GM18951 (cell line): Measurements from ENCODE around the gene AACS.
A peak's percentile ranks its signal among the peaks of the same experiment; 100 is the strongest.
"Not testable (repeated sequence)": the region's sequence is repeated elsewhere in the genome, so short reads cannot be mapped to it uniquely, and the experiment has no call there.

Experiments used
- POLR2A ChIP-seq: IDR thresholded peaks from 4 replicates; pipeline ENCODE4 v1.6.1; 2011; ENCODE audit warnings: mild to moderate bottlenecking; ENCODE audit not compliant: insufficient read length, insufficient read depth; ENCODE audit errors: extremely low read depth
- in situ Hi-C: fragments of 300-500 bp; cut with MboI; formaldehyde crosslinking; loops from one replicate; pipeline ENCODE4 v1.12.0; 2022; ENCODE audit warnings: low sequenced_read_pairs, mixed read lengths, inconsistent platforms; ENCODE audit not compliant: unreplicated experiment

AACS gene

DNA sequence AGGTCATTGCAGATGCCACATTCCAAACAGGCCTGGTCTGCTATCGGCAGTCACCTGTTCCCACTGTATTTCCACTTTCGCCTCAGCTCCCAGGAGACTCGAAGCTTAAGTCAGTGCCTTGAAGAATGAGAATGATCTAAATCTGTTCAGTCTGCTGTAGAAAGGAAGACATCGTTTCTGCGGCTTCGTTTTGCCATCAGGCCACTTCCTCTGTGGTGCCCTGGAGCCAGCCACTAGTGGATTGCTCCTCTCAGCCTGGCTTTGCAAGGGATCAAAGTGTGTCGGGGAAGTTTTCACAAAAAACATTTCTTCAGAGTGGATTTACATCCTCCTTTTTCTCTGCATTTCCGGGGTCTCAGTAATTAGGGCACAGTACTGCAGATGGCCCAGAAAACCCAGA, 66.7 kb downstream of the AACS start:
- in situ Hi-C loops: no loop called here
- TF ChIP-seq POLR2A: no peak

GRCh38 chr12:125132698-125133400, 67.6 kb downstream of the AACS start:
- in situ Hi-C loops: no loop called here
- no peak for TF ChIP-seq POLR2A

GRCh38 chr12:125133616-125134015, 68.4 kb downstream of the AACS start:
- in situ Hi-C loops: no loop called here
- TF ChIP-seq POLR2A: no peak

GRCh38 chr12:125134576-125134975, 69.3 kb downstream of the AACS start:
- in situ Hi-C loops: no loop called here
- no peak for TF ChIP-seq POLR2A

DNA sequence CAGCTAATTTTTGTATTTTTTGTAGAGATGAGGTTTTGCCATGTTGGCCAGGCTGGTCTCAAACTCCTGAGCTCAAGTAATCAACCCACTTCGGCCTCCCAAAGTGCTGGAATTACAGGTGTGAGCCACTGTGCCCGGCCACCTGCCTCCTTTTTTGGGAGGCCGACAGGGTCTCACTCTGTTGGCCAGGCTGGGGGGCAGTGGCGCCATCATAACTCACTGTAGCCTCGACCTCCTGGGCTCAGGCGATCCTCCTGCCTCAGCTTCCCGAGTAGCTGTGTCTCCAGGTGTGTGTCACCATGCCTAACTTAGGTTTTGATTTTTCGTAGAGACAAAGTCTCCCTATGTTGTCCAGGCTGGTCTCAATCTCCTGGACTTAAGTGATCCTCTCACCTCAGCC, 70.7 kb downstream of the AACS start:
- no peak for TF ChIP-seq POLR2A
- in situ Hi-C loops: no loop called here

DNA sequence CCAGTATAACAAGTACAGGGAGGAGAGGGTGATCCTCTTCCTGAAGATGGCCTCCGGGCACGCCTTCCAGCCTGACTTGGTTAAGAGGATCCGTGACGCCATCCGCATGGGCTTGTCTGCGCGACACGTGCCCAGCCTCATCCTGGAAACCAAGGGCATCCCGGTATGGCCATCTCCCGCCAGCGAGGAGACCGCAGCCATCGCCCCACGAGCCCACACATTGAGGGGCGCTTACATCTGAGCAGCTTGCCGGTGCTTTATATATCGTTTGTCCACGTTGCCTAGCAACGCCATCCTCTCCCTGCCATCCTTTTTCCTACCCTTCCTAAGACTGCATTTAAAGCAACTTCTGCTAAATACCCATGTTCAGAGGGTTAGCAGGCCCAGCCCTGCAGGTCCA, 71.5 kb downstream of the AACS start:
- no peak for TF ChIP-seq POLR2A
- in situ Hi-C loops: no loop called here

- no peak for TF ChIP-seq POLR2A
- in situ Hi-C loops: no loop called here
These were observed 72.6 kb downstream of the AACS start for GRCh38 chr12:125137766-125138344.

DNA sequence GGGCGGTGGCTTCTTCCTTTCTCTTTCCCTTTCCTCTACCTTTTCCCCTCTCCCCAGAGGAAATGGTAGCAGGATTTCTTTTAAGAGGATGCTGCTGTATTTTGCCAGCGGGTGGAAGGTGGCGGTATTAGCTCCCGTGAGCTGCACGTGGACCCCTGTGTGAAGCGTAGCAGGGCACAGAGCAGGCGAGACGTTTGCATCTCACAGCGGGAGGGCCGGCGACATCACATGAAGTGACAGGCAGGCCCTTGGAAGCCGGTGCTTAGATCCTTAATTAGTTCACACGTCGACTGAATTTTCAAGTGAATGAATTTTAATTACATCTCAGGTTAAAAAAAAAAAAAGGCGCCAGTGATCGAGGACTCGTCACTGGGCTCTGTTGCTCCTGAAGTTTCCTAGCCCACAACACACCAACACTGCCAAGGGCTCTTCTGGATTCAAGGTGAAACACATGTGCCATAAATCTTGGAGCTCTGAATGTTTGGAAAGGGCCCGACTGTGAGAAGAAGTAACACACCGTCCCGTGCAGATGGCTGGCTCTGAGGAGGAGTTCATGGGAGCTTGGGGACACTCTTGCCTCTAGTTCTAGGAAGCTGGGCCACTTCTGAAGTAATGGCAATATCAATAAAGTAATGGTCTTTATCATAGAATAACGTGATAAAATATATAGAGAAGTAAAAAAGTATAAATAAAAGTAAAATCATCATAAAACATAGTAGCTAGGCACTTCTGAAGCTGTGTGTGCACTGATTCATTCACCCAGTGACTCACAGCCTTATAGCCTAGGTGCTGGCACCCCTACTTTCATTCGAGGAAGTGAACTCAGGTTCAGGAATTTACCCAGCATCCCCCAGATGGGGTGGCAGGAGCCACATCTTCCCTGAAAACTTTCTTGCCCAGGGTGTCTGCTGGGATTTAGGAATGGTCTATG, 75.3 kb downstream of the AACS start:
- TF ChIP-seq POLR2A: no peak
- in situ Hi-C loops: no loop called here

DNA sequence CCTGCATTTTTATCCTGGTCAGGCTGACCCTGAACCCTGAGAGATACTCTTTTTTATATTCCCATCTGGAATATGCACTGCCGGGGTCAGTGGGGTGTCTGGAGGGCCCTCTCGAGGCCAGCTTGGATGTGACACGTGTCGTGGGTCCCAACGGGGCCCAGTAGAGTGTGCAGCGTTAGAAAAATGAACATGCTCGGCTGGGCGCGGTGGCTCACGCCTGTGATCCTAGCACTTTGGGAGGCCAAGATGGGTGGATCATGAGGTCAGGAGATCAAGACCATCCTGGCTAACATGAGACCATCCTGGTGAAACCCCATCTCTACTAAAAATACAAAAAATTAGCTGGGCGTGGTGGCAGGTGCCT, 76.0 kb downstream of the AACS start:
- in situ Hi-C loops: not testable (repeated sequence)

- in situ Hi-C loops: no loop called here
These were observed 77.4 kb downstream of the AACS start for GRCh38 chr12:125142601-125143000.

GRCh38 chr12:125143491-125143890, 78.3 kb downstream of the AACS start:
- in situ Hi-C loops: no loop called here
- TF ChIP-seq POLR2A: peak; percentile 13

More at GRCh38 chr12:125142601-125143000, 77.4 kb downstream of the AACS start:
- no peak for TF ChIP-seq POLR2A

- no peak for TF ChIP-seq POLR2A
- in situ Hi-C loops: no loop called here
These were observed 80.0 kb downstream of the AACS start for GRCh38 chr12:125145196-125145595.

DNA sequence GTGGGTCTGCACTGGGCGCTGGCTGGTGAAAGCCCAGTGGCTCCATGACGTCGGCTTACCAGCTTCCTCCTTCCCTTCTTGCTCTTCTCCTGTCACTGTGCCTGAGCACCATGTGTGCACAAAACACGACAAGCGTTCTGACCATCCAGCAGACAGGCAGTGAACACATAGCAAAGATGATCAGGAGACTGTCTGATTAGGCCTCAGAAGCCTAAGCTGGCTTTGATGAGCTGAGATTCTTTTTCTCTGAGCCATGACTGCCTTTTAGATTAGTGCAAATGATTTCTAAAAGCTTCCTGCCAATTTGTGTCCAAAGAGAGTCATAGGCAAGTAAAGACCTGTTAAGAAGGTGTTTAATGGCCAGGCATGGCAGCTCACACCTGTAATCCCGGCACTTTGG, 83.1 kb downstream of the AACS start:
- no peak for TF ChIP-seq POLR2A
- in situ Hi-C loops: no loop called here
